ENCODE results near the gene ENTPD1. TPM values are rescaled to one million over a fixed set of nuclear protein-coding genes. Genes with fewer than 3 reads are reported as not detected.
"Not testable (repeated sequence)": the region's sequence is repeated elsewhere in the genome, so short reads cannot be mapped to it uniquely, and the experiment has no call there.

ENTPD1 gene
- total RNA-seq, 1 donor from 2014 or later: 7.7 TPM

DNA sequence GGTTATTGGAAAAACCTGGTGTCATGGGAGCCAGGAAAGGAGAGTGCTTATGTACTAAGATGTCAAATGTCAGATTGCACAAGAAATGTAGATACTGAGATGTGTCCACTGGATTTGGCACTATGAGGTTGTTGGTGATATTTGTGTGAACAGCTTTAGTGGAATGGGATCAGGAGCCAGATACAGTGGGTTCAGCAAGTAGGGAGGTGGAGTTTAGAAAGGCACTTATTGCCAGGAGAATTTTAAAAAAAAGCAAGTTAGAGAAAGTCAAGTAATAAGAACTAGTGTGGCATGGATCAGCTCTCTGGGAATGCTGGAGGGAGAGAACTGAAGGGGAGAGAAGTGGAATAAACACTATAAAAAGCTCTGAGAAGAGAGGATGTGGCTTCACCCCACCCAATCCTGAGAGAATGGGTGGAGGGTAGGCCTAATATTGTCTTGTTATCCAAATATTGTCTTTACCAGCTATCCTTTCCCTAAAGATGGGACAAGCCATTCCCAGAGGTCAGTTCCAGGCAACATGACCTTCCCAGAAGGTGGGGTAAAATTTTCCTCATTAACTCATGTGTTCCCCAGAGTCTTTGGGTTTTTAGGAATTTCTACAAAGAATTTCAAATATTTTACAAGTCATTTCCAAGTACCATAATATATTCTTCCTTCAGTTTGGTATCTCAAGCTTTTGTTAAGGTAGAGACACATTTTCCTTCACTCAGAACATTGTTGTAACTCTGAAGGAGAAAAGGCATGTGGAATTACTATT, 42.3 kb downstream of the ENTPD1 start:
- no peak overlapping the region for H3K27ac ChIP-seq (replicated peaks)
- H3K4me1 ChIP-seq: peaks cover 21% of the 10 kb centered on the region
- no peak overlapping the region for H3K4me3 ChIP-seq
- H3K36me3 ChIP-seq: no peaks in the 10 kb centered on the region
- no peaks in the 10 kb centered on the region for H3K27me3 ChIP-seq (ENCODE audit: low read depth)
- DNase-seq: no peak
- TF ChIP-seq, protein P1, sequence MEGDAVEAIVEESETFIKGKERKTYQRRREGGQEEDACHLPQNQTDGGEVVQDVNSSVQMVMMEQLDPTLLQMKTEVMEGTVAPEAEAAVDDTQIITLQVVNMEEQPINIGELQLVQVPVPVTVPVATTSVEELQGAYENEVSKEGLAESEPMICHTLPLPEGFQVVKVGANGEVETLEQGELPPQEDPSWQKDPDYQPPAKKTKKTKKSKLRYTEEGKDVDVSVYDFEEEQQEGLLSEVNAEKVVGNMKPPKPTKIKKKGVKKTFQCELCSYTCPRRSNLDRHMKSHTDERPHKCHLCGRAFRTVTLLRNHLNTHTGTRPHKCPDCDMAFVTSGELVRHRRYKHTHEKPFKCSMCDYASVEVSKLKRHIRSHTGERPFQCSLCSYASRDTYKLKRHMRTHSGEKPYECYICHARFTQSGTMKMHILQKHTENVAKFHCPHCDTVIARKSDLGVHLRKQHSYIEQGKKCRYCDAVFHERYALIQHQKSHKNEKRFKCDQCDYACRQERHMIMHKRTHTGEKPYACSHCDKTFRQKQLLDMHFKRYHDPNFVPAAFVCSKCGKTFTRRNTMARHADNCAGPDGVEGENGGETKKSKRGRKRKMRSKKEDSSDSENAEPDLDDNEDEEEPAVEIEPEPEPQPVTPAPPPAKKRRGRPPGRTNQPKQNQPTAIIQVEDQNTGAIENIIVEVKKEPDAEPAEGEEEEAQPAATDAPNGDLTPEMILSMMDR (IDR thresholded peaks at IDR 0.05; ENCODE audit: borderline replicate concordance): no peak
- H3K9me3 ChIP-seq (replicated peaks): peaks cover 20% of the 10 kb centered on the region
- intact Hi-C loops (cut with micrococcal nuclease): no loop called here

DNA sequence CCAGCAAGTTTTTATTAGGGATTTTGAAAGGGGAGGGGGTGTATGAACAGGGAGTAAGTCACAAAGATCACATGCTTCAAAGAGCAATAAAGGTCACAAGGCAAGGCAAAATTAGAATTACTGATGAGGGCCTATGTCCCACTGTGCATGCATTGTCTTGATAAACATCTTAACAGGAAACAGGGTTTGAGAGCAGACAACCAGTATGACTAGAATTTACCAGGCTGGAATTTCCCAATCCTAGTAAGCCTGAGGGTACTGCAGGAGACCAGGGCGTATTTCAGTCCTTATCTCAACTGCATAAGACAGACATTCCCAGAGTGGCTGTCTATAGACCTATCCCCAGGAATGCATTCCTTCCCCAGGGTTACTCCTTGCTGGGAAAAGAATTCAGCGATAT, 44.3 kb downstream of the ENTPD1 start:
- H3K9me3 ChIP-seq (replicated peaks): peaks cover 33% of the 10 kb centered on the region
- intact Hi-C loops (cut with micrococcal nuclease); DNase-seq; H3K27ac ChIP-seq (replicated peaks); H3K36me3 ChIP-seq; H3K4me3 ChIP-seq; H3K27me3 ChIP-seq (ENCODE audit: low read depth); H3K4me1 ChIP-seq: not testable (repeated sequence)

DNA sequence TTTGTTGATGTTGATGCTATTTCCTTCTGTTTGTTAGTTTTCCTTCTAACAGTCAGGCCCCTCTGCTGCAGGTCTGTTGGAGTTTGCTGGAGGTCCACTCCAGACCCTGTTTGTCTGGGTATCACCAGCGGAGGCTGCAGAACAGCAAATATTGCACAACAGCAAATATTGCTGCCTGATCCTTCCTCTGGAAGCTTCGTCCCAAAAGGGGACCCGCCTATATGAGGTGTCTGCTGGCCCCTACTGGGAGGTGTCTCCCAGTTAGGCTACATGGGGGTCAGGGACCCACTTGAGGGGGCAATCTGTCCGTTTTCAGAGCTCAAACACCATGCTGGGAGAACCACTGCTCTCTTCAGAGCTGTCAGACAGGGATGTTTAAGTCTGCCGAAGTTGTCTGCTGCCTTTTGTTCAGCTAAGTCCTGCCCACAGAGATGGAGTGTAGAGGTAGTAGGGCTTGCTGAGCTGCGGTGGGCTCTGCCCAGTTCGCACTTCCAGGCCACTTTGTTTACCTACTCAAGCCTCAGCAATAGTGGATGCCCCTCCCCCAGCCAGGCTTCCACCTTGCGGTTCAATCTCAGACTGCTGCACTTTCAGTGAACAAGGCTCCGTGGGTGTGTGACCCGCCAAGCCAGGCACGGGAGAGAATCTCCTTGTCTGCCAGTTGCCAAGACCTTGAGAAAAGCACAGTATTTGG, 50.9 kb downstream of the ENTPD1 start:
- H3K27ac ChIP-seq (replicated peaks); H3K36me3 ChIP-seq; DNase-seq; H3K4me1 ChIP-seq; intact Hi-C loops (cut with micrococcal nuclease); H3K27me3 ChIP-seq (ENCODE audit: low read depth); H3K4me3 ChIP-seq: not testable (repeated sequence)
- peaks cover 23% of the 10 kb centered on the region for H3K9me3 ChIP-seq (replicated peaks)

DNA sequence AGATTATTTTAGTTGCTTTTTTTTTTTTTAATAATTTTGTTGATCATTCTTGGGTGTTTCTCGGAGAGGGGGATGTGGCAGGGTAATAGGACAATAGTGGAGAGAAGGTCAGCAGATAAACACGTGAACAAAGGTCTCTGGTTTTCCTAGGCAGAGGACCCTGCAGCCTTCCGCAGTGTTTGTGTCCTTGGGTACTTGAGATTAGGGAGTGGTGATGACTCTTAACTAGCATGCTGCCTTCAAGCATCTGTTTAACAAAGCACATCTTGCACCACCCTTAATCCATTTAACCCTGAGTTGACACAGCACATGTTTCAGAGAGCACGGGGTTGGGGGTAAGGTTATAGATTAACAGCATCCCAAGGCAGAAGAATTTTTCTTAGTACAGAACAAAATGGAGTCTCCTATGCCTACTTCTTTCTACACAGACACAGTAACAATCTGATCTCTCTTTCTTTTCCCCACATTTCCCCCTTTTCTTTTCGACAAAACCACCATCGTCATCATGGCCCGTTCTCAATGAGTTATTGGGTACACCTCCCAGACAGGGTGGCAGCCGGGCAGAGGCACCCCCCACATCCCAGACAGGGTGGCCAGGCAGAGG, 52.8 kb downstream of the ENTPD1 start:
- H3K4me3 ChIP-seq; H3K4me1 ChIP-seq; H3K36me3 ChIP-seq; H3K9me3 ChIP-seq (replicated peaks); H3K27me3 ChIP-seq (ENCODE audit: low read depth); intact Hi-C loops (cut with micrococcal nuclease); H3K27ac ChIP-seq (replicated peaks); DNase-seq: not testable (repeated sequence)

DNA sequence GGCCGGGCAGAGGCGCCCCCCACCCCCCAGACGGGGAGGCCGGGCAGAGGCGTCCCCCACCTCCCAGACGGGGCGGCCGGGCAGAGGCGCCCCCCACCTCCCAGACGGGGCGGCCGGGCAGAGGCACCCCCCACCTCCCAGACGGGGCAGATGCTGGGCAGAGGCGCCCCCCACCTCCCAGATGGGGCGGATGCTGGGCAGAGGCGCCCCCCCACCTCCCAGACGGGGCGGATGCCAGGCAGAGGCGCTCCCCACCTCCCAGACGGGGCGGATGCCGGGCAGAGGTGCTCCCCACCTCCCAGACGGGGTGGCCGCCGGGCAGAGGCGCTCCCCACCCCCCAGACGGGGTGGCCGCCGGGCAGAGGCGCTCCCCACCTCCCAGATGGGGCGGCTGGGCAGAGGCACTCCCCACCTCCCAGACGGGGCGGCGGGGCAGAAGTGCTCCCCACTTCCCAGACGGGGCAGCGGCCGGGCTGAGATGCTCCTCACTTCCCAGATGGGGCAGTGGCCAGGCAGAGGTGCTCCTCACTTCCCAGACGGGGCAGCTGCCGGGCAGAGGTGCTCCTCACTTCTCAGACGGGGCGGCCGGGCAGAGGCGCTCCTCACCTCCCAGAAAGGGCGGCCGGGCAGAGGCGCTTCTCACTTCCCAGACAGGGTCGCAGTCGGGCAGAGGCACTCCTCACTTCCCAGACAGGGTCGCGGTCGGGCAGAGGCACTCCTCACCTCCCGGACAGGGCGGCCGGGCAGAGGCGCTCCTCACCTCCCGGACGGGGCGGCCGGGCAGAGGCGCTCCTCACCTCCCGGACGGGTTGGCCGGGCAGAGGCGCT, 53.6 kb downstream of the ENTPD1 start:
- H3K36me3 ChIP-seq: no peaks in the 10 kb centered on the region
- H3K27ac ChIP-seq (replicated peaks): no peak overlapping the region
- H3K4me3 ChIP-seq: no peak overlapping the region
- TF ChIP-seq, protein P1 (IDR thresholded peaks at IDR 0.05; ENCODE audit: borderline replicate concordance): no peak
- intact Hi-C loops (cut with micrococcal nuclease): loop anchor here (10.0 kb wide), 1 partner anchor 45 kb away; no protein-coding TSS in a partner anchor
- peaks cover 16% of the 10 kb centered on the region for H3K4me1 ChIP-seq
- no peak for DNase-seq
- H3K27me3 ChIP-seq (ENCODE audit: low read depth): peaks cover 5% of the 10 kb centered on the region
- H3K9me3 ChIP-seq (replicated peaks): no peaks in the 10 kb centered on the region

DNA sequence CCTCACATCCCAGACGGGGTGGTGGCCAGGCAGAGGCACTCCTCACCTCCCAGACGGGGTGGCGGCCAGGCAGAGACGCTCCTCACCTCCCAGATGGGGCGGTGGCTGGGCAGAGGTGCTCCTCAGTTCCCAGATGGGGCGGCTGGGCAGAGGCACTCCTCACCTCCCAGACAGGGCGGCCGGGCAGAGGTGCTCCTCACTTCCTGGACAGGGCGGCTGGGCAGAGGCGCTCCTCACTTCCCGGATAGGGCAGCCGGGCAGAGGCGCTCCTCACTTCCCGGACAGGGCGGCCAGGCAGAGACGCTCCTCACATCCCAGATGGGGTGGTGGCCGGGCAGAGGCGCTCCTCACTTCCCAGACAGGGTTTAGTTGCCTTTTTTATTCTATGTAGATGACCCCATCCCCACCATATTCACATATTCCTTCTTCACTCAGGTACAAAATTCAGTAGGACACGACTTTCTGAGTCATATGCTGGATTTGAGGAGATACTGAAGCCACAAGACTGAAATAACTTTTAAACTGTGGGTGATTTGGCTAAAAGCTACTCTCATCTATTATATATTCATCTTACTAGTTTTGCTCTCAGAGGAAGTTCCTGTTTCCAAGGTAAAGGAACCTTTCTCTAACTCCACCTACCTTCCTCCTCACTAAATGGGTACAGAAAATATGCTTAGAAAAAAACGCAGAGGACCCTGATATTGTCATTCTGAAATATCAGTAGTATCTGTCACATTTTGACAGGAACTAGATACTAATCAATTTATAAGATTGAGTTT, 54.4 kb downstream of the ENTPD1 start:
- no peak for DNase-seq
- Histone ChIP-seq H3K9me3 (replicated peaks) (no peaks in the 10 kb centered on the region), H3K27me3 (ENCODE audit: low read depth) (peaks cover 5% of the 10 kb centered on the region), H3K36me3 (no peaks in the 10 kb centered on the region), H3K4me1 (peaks cover 24% of the 10 kb centered on the region), H3K27ac (replicated peaks) (no peak overlapping the region), H3K4me3 (no peak overlapping the region)
- TF ChIP-seq, protein P1 (IDR thresholded peaks at IDR 0.05; ENCODE audit: borderline replicate concordance): no peak
- intact Hi-C loops (cut with micrococcal nuclease): loop anchor here (10.0 kb wide), 1 partner anchor 46 kb away; no protein-coding TSS in a partner anchor
